HCT116 (cell line): ENCODE results near the gene CBX8. TPM values are rescaled to one million over a fixed set of nuclear protein-coding genes. Genes with fewer than 3 reads are reported as not detected.
A peak's percentile ranks its signal among the peaks of the same experiment; 100 is the strongest.

Experiments used
- ATAC-seq: fragments of 200-7000 bp; cut with Tn5 transposase; 2 replicates; pipeline ENCODE4 v1.9.1; 2020; ENCODE audit warnings: mild to moderate bottlenecking, moderate library complexity
- BruUV-seq: library from RNA; stranded (reverse); fragments of 400-500 nt; replicated peaks from 2 replicates; lab custom pipeline; 2021; lab: Mats Ljungman, UMichigan
- CTCF ChIA-PET: fragments of 300-600 bp; sonication (Branson Sonifier 250); formaldehyde crosslinking; loops from one replicate; lab custom pipeline; 2021; ENCODE audit warnings: antibody characterized with exemption; lab: Charles Lee
- POLR2A ChIA-PET: fragments of 300-600, 350-600 bp; sonication (Branson Sonifier 250); formaldehyde crosslinking; loops from one replicate; lab custom pipeline; 2021; ENCODE audit warnings: antibody characterized with exemption; lab: Charles Lee
- RAD21 ChIA-PET, 2 experiments: fragments of 300-600 bp; sonication (Branson Sonifier 250); formaldehyde crosslinking; loops; one replicate each; lab custom pipeline; 2023; ENCODE audit warnings: low total read pairs in 2 of 2; ENCODE audit not compliant: uncharacterized antibody in 2 of 2, unreplicated experiment in 2 of 2, low non-redundant PET in 1 of 2; lab: Charles Lee
- DNase-seq: peaks from one replicate; pipeline ENCODE4 v3.0.0-alpha.2; 2010; ENCODE audit warnings: low read depth, low spot score
- H2AFZ ChIP-seq: fragments of 200-600 bp; shearing (Covaris generic), sonication (generic); 2 replicates; pipeline ENCODE4 v1.6.1; 2017; ENCODE audit warnings: low read depth, mixed run types, mixed read lengths, antibody characterized with exemption, low read length; ENCODE audit not compliant: poor library complexity, severe bottlenecking
- H3K27ac ChIP-seq: 2 replicates; pipeline ENCODE4 v1.5.1; 2012; ENCODE audit warnings: low read depth, low read length
- H3K27me3 ChIP-seq: fragments of 200-600 bp; sonication (generic); 2 replicates; pipeline ENCODE4 v1.6.1; 2016; ENCODE audit warnings: mixed run types, low read length, mixed read lengths; ENCODE audit not compliant: insufficient read depth
- H3K36me3 ChIP-seq, 2 experiments: fragments of 200-500 bp in 1 of 2; fragments of 200-600 bp in 1 of 2; sonication (Bioruptor generic) in 1 of 2; sonication (generic) in 1 of 2; 2 replicates each; pipeline versions ENCODE4 v1.5.1 to v1.6.1; 2014 to 2016; ENCODE audit warnings: low read length in 2 of 2, inconsistent platforms in 1 of 2, mixed read lengths in 1 of 2, mixed run types in 1 of 2; ENCODE audit not compliant: insufficient read depth in 2 of 2, control insufficient read depth in 1 of 2
- H3K4me1 ChIP-seq, 2 experiments: fragments of 200-600 bp in 1 of 2; sonication (generic) in 1 of 2; 2 replicates each; pipeline versions ENCODE4 v1.5.1 to v1.6.1; 2012 to 2017; ENCODE audit warnings: low read length in 2 of 2, inconsistent platforms in 1 of 2, mild to moderate bottlenecking in 1 of 2, mixed read lengths in 1 of 2, mixed run types in 1 of 2, moderate library complexity in 1 of 2; ENCODE audit not compliant: insufficient read depth in 2 of 2, control insufficient read depth in 1 of 2
- H3K4me2 ChIP-seq: fragments of 200-600 bp; sonication (generic); 2 replicates; pipeline ENCODE4 v1.6.1; 2017; ENCODE audit warnings: mixed run types, low read length, mixed read lengths
- H3K4me3 ChIP-seq, 2 experiments: fragments of 200-600 bp in 1 of 2; sonication (generic) in 1 of 2; replicated peaks in 1 of 2; 2 replicates each; pipeline ENCODE4 v1.5.1; 2011 to 2016; ENCODE audit warnings: low read length in 2 of 2, control low read depth in 1 of 2, low read depth in 1 of 2, mild to moderate bottlenecking in 1 of 2, mixed read lengths in 1 of 2, mixed run types in 1 of 2
- H3K79me2 ChIP-seq: fragments of 200-600 bp; sonication (generic); 2 replicates; pipeline ENCODE4 v1.6.1; 2017; ENCODE audit warnings: mild to moderate bottlenecking, mixed run types, low read length, moderate library complexity, mixed read lengths; ENCODE audit not compliant: insufficient read depth
- H3K9ac ChIP-seq: fragments of 200-600 bp; sonication (generic); 2 replicates; pipeline ENCODE4 v1.6.1; 2016; ENCODE audit warnings: low read length, mixed read lengths
- H3K9me2 ChIP-seq: fragments of 200-600 bp; sonication (generic), shearing (Covaris generic); 2 replicates; pipeline ENCODE4 v1.6.1; 2017; ENCODE audit warnings: mixed run types, mild to moderate bottlenecking, moderate library complexity; ENCODE audit not compliant: insufficient read depth
- H3K9me3 ChIP-seq, 2 experiments: fragments of 200-500 bp in 1 of 2; fragments of 200-600 bp in 1 of 2; sonication (Bioruptor generic) in 1 of 2; sonication (generic) in 1 of 2; 2 replicates each; pipeline ENCODE4 v1.6.1; 2014 to 2017; ENCODE audit warnings: low read length in 2 of 2, mixed read lengths in 2 of 2, inconsistent platforms in 1 of 2, low read depth in 1 of 2, mild to moderate bottlenecking in 1 of 2, mixed run types in 1 of 2, moderate library complexity in 1 of 2; ENCODE audit not compliant: control insufficient read depth in 1 of 2, insufficient read depth in 1 of 2
- H4K20me1 ChIP-seq: fragments of 200-600 bp; sonication (generic), shearing (Covaris generic); 2 replicates; pipeline ENCODE4 v1.6.1; 2017; ENCODE audit warnings: mixed run types, mild to moderate bottlenecking, moderate library complexity; ENCODE audit not compliant: insufficient read depth
- ATF3 ChIP-seq: IDR thresholded peaks from 2 replicates; pipeline ENCODE4 v1.6.1; 2012
- CBX3 ChIP-seq: IDR thresholded peaks from 2 replicates; pipeline ENCODE4 v1.6.1; 2012; ENCODE audit warnings: low read depth
- CEBPB ChIP-seq: IDR thresholded peaks from 2 replicates; pipeline ENCODE4 v1.6.1; 2012; ENCODE audit warnings: low read depth
- EGR1 ChIP-seq: IDR thresholded peaks from 2 replicates; pipeline ENCODE4 v1.6.1; 2012; ENCODE audit warnings: low read depth
- ELF1 ChIP-seq: IDR thresholded peaks from 2 replicates; pipeline ENCODE4 v1.6.1; 2012; ENCODE audit warnings: low read depth, borderline replicate concordance
- EZH2 ChIP-seq: fragments of 200-600 bp; sonication (generic); IDR thresholded peaks from 2 replicates; pipeline ENCODE4 v1.6.1; 2017; ENCODE audit warnings: antibody characterized with exemption, mixed run types
- EZH2phosphoT487 ChIP-seq: fragments of 200-600 bp; IDR thresholded peaks from 2 replicates; pipeline ENCODE4 v1.6.1; 2018; ENCODE audit warnings: antibody characterized with exemption, borderline replicate concordance
- FOSL1 ChIP-seq: IDR thresholded peaks from 2 replicates; pipeline ENCODE4 v1.6.1; 2012; ENCODE audit warnings: low read depth
- JUND ChIP-seq: IDR thresholded peaks from 2 replicates; pipeline ENCODE4 v1.6.1; 2012
- MAX ChIP-seq: IDR thresholded peaks from 2 replicates; pipeline ENCODE4 v1.6.1; 2012
- POLR2A ChIP-seq: IDR thresholded peaks from 2 replicates; pipeline ENCODE4 v1.7.0; 2011; ENCODE audit warnings: borderline replicate concordance; ENCODE audit not compliant: insufficient read depth, insufficient read length; ENCODE audit errors: extremely low read depth
- POLR2AphosphoS5 ChIP-seq: IDR thresholded peaks from 2 replicates; pipeline ENCODE4 v1.6.1; 2011; ENCODE audit warnings: mild to moderate bottlenecking, low read depth, low read length, moderate library complexity
- RAD21 ChIP-seq: IDR thresholded peaks from 2 replicates; pipeline ENCODE4 v1.6.1; 2012; ENCODE audit warnings: low read depth, mild to moderate bottlenecking
- REST ChIP-seq: IDR thresholded peaks from 2 replicates; pipeline ENCODE4 v1.6.1; 2012; ENCODE audit warnings: low read depth
- SIN3A ChIP-seq: IDR thresholded peaks from 2 replicates; pipeline ENCODE4 v1.6.1; 2012; ENCODE audit warnings: low read depth
- SP1 ChIP-seq: IDR thresholded peaks from 2 replicates; pipeline ENCODE4 v1.6.1; 2012; ENCODE audit warnings: low read depth
- SRF ChIP-seq: IDR thresholded peaks from 2 replicates; pipeline ENCODE4 v1.6.1; 2012; ENCODE audit warnings: low read depth
- YY1 ChIP-seq: IDR thresholded peaks from 2 replicates; pipeline ENCODE4 v1.6.1; 2011; ENCODE audit warnings: low read length, low read depth, moderate library complexity, mild to moderate bottlenecking; ENCODE audit not compliant: insufficient replicate concordance; ENCODE audit errors: extremely low read depth
- ZBTB33 ChIP-seq: IDR thresholded peaks from 2 replicates; pipeline ENCODE4 v1.6.1; 2011; ENCODE audit warnings: mild to moderate bottlenecking, low read length, moderate library complexity; ENCODE audit not compliant: insufficient replicate concordance; ENCODE audit errors: extremely low read depth
- ZFX ChIP-seq: fragments of 450-650 bp; IDR thresholded peaks from 2 replicates; pipeline ENCODE4 v1.6.1; 2017
- ZNF274 ChIP-seq: fragments of 200-500 bp; sonication (Bioruptor generic); IDR thresholded peaks from 2 replicates; pipeline ENCODE4 v1.6.1; 2014; ENCODE audit warnings: mild to moderate bottlenecking, low read depth, low read length, inconsistent platforms
- intact Hi-C: fragments of 100-400 bp; cut with micrococcal nuclease; formaldehyde crosslinking; loops from 2 replicates; pipeline ENCODE4 v1.10.0; 2022
- total RNA-seq: library from RNA; stranded (reverse); gene quantifications from one replicate; pipeline ENCODE4 v1.2.1, GENCODE V29; 2021; ENCODE audit not compliant: unreplicated experiment

The CBX8 gene
- total RNA-seq, 1 experiment from 2014 or later: 29.0 TPM

GRCh38 chr17:79839356-79840268 is 42.7 kb upstream of the CBX8 start, which contains the start of gene CBX4:
Gene CBX4, minus strand, starts transcription at chr17:79839440. Its CDS starts 189 bp downstream, at chr17:79839251.
- peak within 1 kb of the TSS; percentile 79 for H3K9ac ChIP-seq
- no peaks in the 10 kb centered on the region for H3K9me2 ChIP-seq
- H3K27ac ChIP-seq: peak within 1 kb of the TSS; percentile 94
- TSS peak; percentile 92 for BruUV-seq
- POLR2A ChIA-PET: interaction anchor here (0.6 to 2.9 kb wide), 45 partner anchors 9 to 1630 kb away, joined by 3 to 73 read pairs (median 4); partner anchors contain the start of gene CBX8
- ATAC-seq (peak; percentile 82), DNase-seq (peak; percentile 87)
- peaks cover 39 to 53% of the 10 kb centered on the region in 2 experiments for H3K4me1 ChIP-seq
- H3K79me2 ChIP-seq: peaks cover 39% of the 10 kb centered on the region
- H2AFZ ChIP-seq: no peak within 1 kb of the TSS
- H3K27me3 ChIP-seq: no peaks in the 10 kb centered on the region
- H4K20me1 ChIP-seq: peaks cover 4% of the 10 kb centered on the region; the same call in 1 of the 2 replicates
- peak within 1 kb of the TSS; percentile 95 for H3K4me2 ChIP-seq
- CTCF ChIA-PET: interaction anchor here (0.6 to 4.5 kb wide), 38 partner anchors 9 to 1523 kb away, joined by 3 to 67 read pairs (median 4); partner anchors contain the start of gene CBX8
- intact Hi-C loops: loop anchor here (2.0 kb wide), 2 partner anchors 29 to 149 kb away; no protein-coding TSS in a partner anchor
- H3K36me3 ChIP-seq: peaks cover 0 to 6% of the 10 kb centered on the region in 2 experiments; a peak in 1 of 4 replicates
- RAD21 ChIA-PET: interaction anchor here (0.6 to 1.2 kb wide), 7 partner anchors 28 to 393 kb away, joined by 3 to 10 read pairs (median 4); partner anchors contain the start of gene CBX8 (in 2 of the 2)
- H3K9me3 ChIP-seq: no peaks in the 10 kb centered on the region
- H3K4me3 ChIP-seq: peak within 1 kb of the TSS; percentile 84 to 95
- TF ChIP-seq FOSL1: no peak
- no peak for TF ChIP-seq REST
- peak; percentile 91 for TF ChIP-seq POLR2A
- TF ChIP-seq ZNF274: no peak
- no peak for TF ChIP-seq JUND
- peak; percentile 68 for TF ChIP-seq YY1
- TF ChIP-seq ATF3: no peak
- TF ChIP-seq SIN3A: no peak; the same call in 1 of the 2 replicates
- TF ChIP-seq SP1: no peak
- peak; percentile 98 for TF ChIP-seq CEBPB
- no peak for TF ChIP-seq CBX3
- no peak for TF ChIP-seq SRF
- no peak for TF ChIP-seq ELF1
- no peak for TF ChIP-seq ZBTB33
- peak; percentile 92; the same call in 1 of the 2 replicates for TF ChIP-seq MAX
- no peak for TF ChIP-seq EZH2phosphoT487
- TF ChIP-seq ZFX: no peak
- peak; percentile 91 for TF ChIP-seq POLR2AphosphoS5
- TF ChIP-seq RAD21: peak; percentile 67
- no peak for TF ChIP-seq EZH2
- TF ChIP-seq EGR1: no peak; the same call in 1 of the 2 replicates
